Liver (tissue), 9 donors: Measurements from ENCODE around the gene GSC. TPM values are rescaled to one million over a fixed set of nuclear protein-coding genes. Genes with fewer than 3 reads are reported as not detected.

Source experiments
- DNase-seq: peaks from one replicate; pipeline ENCODE4 v3.0.0-alpha.2; 2017; ENCODE audit warnings: low spot score
- H3K27ac ChIP-seq, 2 donors: one replicate each; pipeline ENCODE4 v1.7.0; 2013; ENCODE audit warnings: inconsistent platforms in 2 of 2, low read length in 2 of 2, control low read depth in 1 of 2, low read depth in 1 of 2, mild to moderate bottlenecking in 1 of 2
- H3K27me3 ChIP-seq, 4 donors: one replicate each; pipeline versions ENCODE4 v1.6.1 to v1.7.0; 2013; ENCODE audit warnings: low read length in 3 of 4, inconsistent platforms in 1 of 4, mild to moderate bottlenecking in 1 of 4, moderate library complexity in 1 of 4; ENCODE audit not compliant: control insufficient read depth in 4 of 4, insufficient read depth in 4 of 4
- H3K36me3 ChIP-seq, 4 donors: one replicate each; pipeline versions ENCODE4 v1.6.1 to v1.7.0; 2013; ENCODE audit warnings: low read length in 3 of 4, mild to moderate bottlenecking in 3 of 4, low read depth in 1 of 4, moderate library complexity in 1 of 4; ENCODE audit not compliant: control insufficient read depth in 4 of 4, insufficient read depth in 3 of 4
- H3K4me1 ChIP-seq, 4 donors: one replicate each; pipeline versions ENCODE4 v1.6.1 to v1.7.0; 2013; ENCODE audit warnings: low read length in 3 of 4, mild to moderate bottlenecking in 3 of 4, moderate library complexity in 1 of 4; ENCODE audit not compliant: control insufficient read depth in 4 of 4, insufficient read depth in 4 of 4
- H3K4me3 ChIP-seq, 3 donors: one replicate each; pipeline versions ENCODE4 v1.6.1 to v1.7.0; 2013; ENCODE audit warnings: low read length in 3 of 3, control low read depth in 1 of 3, low read depth in 1 of 3, mild to moderate bottlenecking in 1 of 3
- H3K9ac ChIP-seq, 2 donors: one replicate each; pipeline ENCODE4 v1.7.0; 2013; ENCODE audit warnings: low read length in 2 of 2, mild to moderate bottlenecking in 2 of 2, moderate library complexity in 2 of 2, control low read depth in 1 of 2, low read depth in 1 of 2
- H3K9me3 ChIP-seq, 4 donors: one replicate each; pipeline versions ENCODE4 v1.6.1 to v1.7.0; 2013; ENCODE audit warnings: low read length in 3 of 4; ENCODE audit not compliant: control insufficient read depth in 4 of 4
- ATF3 ChIP-seq: IDR thresholded peaks from 2 replicates; pipeline ENCODE4 v1.6.1; 2016; ENCODE audit warnings: antibody characterized with exemption
- CTCF ChIP-seq: fragments of 150-350 bp; IDR thresholded peaks from 2 replicates; pipeline ENCODE4 v1.5.1; 2017; ENCODE audit warnings: improper control_type of control experiment, low read depth, low read length; ENCODE audit not compliant: missing input control
- EGR1 ChIP-seq, 2 donors: IDR thresholded peaks; 2 replicates each; pipeline ENCODE4 v1.6.1; 2016 to 2018; ENCODE audit warnings: antibody characterized with exemption in 2 of 2, low read depth in 2 of 2
- FOXA1 ChIP-seq: IDR thresholded peaks from 2 replicates; pipeline ENCODE4 v1.6.1; 2016; ENCODE audit warnings: antibody characterized with exemption
- FOXA2 ChIP-seq: IDR thresholded peaks from 2 replicates; pipeline ENCODE4 v1.6.1; 2016; ENCODE audit warnings: antibody characterized with exemption
- GABPA ChIP-seq, 2 donors: IDR thresholded peaks in 1 of 2; conservative IDR thresholded peaks in 1 of 2; 2 replicates each; pipeline ENCODE4 v1.6.1; 2016; ENCODE audit warnings: antibody characterized with exemption in 2 of 2, mild to moderate bottlenecking in 1 of 2, moderate library complexity in 1 of 2
- HNF4A ChIP-seq, 2 donors: conservative IDR thresholded peaks; 2 replicates each; pipeline ENCODE4 v1.6.1; 2016; ENCODE audit warnings: antibody characterized with exemption in 2 of 2, mild to moderate bottlenecking in 2 of 2
- HNF4G ChIP-seq: IDR thresholded peaks from 2 replicates; pipeline ENCODE4 v1.6.1; 2016; ENCODE audit warnings: antibody characterized with exemption
- JUND ChIP-seq, 2 donors: IDR thresholded peaks; 2 replicates each; pipeline ENCODE4 v1.6.1; 2016; ENCODE audit warnings: antibody characterized with exemption in 2 of 2
- MAX ChIP-seq: IDR thresholded peaks from 2 replicates; pipeline ENCODE4 v1.6.1; 2016; ENCODE audit warnings: antibody characterized with exemption
- NR2F2 ChIP-seq: IDR thresholded peaks from 2 replicates; pipeline ENCODE4 v1.6.1; 2016; ENCODE audit warnings: antibody characterized with exemption
- RAD21 ChIP-seq, 2 donors: IDR thresholded peaks; 2 replicates each; pipeline ENCODE4 v1.6.1; 2016; ENCODE audit warnings: antibody characterized with exemption in 2 of 2, mild to moderate bottlenecking in 2 of 2
- REST ChIP-seq: IDR thresholded peaks from 2 replicates; pipeline ENCODE4 v1.6.1; 2016; ENCODE audit warnings: antibody characterized with exemption, mild to moderate bottlenecking
- RXRA ChIP-seq, 2 donors: IDR thresholded peaks; 2 replicates each; pipeline ENCODE4 v1.6.1; 2017 to 2018; ENCODE audit warnings: antibody characterized with exemption in 2 of 2, mild to moderate bottlenecking in 1 of 2
- SP1 ChIP-seq: IDR thresholded peaks from 2 replicates; pipeline ENCODE4 v1.6.1; 2018; ENCODE audit warnings: antibody characterized with exemption, mild to moderate bottlenecking
- TAF1 ChIP-seq: conservative IDR thresholded peaks from 2 replicates; pipeline ENCODE4 v1.6.1; 2016; ENCODE audit warnings: antibody characterized with exemption, mild to moderate bottlenecking
- YY1 ChIP-seq: IDR thresholded peaks from 2 replicates; pipeline ENCODE4 v1.6.1; 2016; ENCODE audit warnings: antibody characterized with exemption, mild to moderate bottlenecking
- ZBTB33 ChIP-seq: IDR thresholded peaks from 2 replicates; pipeline ENCODE4 v1.6.1; 2016; ENCODE audit warnings: antibody characterized with exemption
- WGBS: extraction: QIAGEN DNeasy Blood & Tissue Kit; methylation state at CpG from one replicate; pipeline ENCODE4 v1.1.7; 2013; 5-methylcytosine and 5-hydroxymethylcytosine counted together
- polyA plus RNA-seq, 2 donors: library from polyadenylated mRNA; stranded (reverse) in 1 of 2; unstranded in 1 of 2; fragments of 200-250 nt in 1 of 2; fragments of >200 nt in 1 of 2; fragmentation: Nextera tagmentation in 1 of 2; extraction: Ambion mirVana in 1 of 2; gene quantifications; one replicate each; pipeline versions ENCODE4 v1.2.1 to v1.2.3, GENCODE V29; 2013 to 2015
- total RNA-seq, 2 donors: library from RNA; depleted of rRNA; stranded (reverse); fragments of >200 nt; gene quantifications; one replicate each; pipeline ENCODE4 v1.2.3, GENCODE V29; 2014
- donor health status: healthy.
- donor health status: healthy.
- donor health status: healthy.
- donor health status: healthy.
- donor health status: healthy.

GSC gene
- total and polyA plus RNA-seq, 4 donors = not detected

GRCh38 chr14:94767321-94767878 is 2.5 kb downstream of the GSC start:
- Histone ChIP-seq H3K27ac (no peak overlapping the region), H3K36me3 (no peaks in the 10 kb centered on the region), H3K9ac (no peak overlapping the region), H3K4me1 (peaks cover 15 to 19% (median 18%) of the 10 kb centered on the region in 4 donors), H3K9me3 (no peaks in the 10 kb centered on the region), H3K27me3 (peaks cover 4 to 25% (median 21%) of the 10 kb centered on the region in 4 donors), H3K4me3 (no peak overlapping the region)
- no peak for TF ChIP-seq ATF3
- TF ChIP-seq MAX = no peak
- no peak for TF ChIP-seq HNF4A (conservative IDR thresholded peaks at IDR 0.05)
- DNase-seq = no peak
- WGBS = 9% methylated on average over 27 of the region's 27 CpGs

- H3K27me3 ChIP-seq = peaks cover 2 to 22% (median 16%) of the 10 kb centered on the region in 4 donors
- no peak overlapping the region for H3K27ac ChIP-seq
- peaks cover 10 to 14% (median 14%) of the 10 kb centered on the region in 4 donors for H3K4me1 ChIP-seq
- H3K36me3 ChIP-seq = no peaks in the 10 kb centered on the region
- no peaks in the 10 kb centered on the region for H3K9me3 ChIP-seq
- H3K4me3 ChIP-seq = no peak overlapping the region
- 58% methylated on average over 7 of the region's 7 CpGs for WGBS
- no peak for DNase-seq
- no peak for TF ChIP-seq SP1
- no peak for TF ChIP-seq FOXA2
- TF ChIP-seq CTCF = no peak
- no peak for TF ChIP-seq HNF4A (conservative IDR thresholded peaks at IDR 0.05)
- TF ChIP-seq YY1 = no peak
- no peak for TF ChIP-seq MAX
- no peak for TF ChIP-seq NR2F2
- no peak for TF ChIP-seq TAF1
- TF ChIP-seq REST = no peak
- no peak for TF ChIP-seq JUND (IDR thresholded peaks at IDR 0.05)
- no peak for TF ChIP-seq FOXA1
- no peak for TF ChIP-seq ATF3
- no peak for TF ChIP-seq RXRA (IDR thresholded peaks at IDR 0.05)
- no peak for TF ChIP-seq HNF4G
- no peak for TF ChIP-seq EGR1 (IDR thresholded peaks at IDR 0.05; ENCODE audit: low read depth in 2 of 2)
- no peak for TF ChIP-seq GABPA (IDR thresholded peaks at IDR 0.05 in 1 of 2, conservative IDR thresholded peaks at IDR 0.05 in 1 of 2)
- TF ChIP-seq RAD21 (IDR thresholded peaks at IDR 0.05) = no peak
- TF ChIP-seq ZBTB33 = no peak
- H3K9ac ChIP-seq = no peak overlapping the region
Observed at GRCh38 chr14:94764573-94764972, 5.3 kb downstream of the GSC start.
